GM21529 (cell line): ENCODE data around the gene MRPL34.

ENCODE experiments used
- ATAC-seq: cut with Tn5 transposase; IDR thresholded peaks from one replicate; pipeline ENCODE4 v1.9.1; 2021; ENCODE audit not compliant: unreplicated experiment

The MRPL34 gene

DNA sequence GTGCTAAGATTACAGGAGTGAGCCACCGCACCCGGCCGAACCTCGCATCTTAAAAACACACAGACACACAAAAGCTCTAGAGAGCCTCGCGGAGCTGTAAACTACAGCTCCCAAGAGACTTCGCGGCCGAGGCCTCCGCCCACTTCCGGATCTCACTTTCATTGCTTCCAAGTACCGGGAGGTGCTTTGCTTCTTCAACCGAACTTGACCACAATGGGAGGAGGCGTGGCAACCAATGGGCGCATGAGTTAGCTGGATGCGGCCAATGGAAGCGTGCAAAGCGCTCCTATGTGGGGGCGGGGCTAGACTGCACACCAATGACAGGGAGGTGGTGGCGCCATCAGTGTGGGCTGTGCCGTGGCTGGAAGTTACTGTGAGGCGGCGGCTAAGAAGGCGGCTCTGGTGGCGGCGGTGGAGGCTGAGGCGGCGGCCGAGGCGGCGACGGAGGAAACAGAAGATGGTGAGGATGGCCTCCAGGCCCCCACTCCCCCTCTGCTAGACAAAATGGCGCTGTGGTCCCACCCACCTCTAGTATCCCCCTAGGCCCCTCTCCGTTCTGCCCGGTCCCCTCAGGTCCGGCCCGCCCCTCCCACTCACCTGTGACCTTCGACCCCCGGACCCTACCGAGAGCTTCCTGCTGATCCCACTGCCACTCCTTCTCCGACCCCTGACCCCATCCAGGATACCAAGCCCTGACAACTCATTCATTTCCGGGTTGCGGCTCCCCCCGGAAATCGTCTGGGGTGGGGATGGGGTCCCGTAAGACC is 3.7 kb downstream of the MRPL34 start, which contains the start of gene DDA1:
Gene DDA1, plus strand, starts transcription at position 366 of the 767 bp plus-strand sequence. Its CDS starts 92 bp downstream, at position 458.
- ATAC-seq: peak; percentile 61

DNA sequence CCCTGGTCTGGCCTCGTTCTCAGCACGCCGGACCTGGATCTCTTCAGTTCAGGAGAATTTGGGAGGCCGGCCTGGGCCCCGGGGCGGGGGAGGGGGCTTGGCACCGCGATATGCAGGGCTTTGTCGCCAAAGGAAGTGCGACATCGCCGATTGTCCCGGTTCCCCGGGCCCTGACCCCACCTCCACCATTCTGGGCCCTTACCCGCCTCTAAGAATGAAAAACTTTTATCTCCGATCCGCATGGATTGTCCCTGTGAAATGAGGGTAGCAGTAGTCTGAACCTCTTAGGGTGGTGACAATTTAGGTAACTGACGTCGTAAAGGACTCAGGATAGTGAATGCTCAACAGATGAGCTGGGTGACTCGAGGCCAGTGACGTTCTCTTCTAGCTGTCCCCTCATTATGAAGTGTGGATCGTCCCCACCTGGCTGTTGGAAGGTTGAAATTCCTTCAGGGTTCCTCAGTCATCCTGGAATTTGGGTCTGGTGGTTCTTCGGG is 4.3 kb downstream of the MRPL34 start:
- ATAC-seq: no peak

DNA sequence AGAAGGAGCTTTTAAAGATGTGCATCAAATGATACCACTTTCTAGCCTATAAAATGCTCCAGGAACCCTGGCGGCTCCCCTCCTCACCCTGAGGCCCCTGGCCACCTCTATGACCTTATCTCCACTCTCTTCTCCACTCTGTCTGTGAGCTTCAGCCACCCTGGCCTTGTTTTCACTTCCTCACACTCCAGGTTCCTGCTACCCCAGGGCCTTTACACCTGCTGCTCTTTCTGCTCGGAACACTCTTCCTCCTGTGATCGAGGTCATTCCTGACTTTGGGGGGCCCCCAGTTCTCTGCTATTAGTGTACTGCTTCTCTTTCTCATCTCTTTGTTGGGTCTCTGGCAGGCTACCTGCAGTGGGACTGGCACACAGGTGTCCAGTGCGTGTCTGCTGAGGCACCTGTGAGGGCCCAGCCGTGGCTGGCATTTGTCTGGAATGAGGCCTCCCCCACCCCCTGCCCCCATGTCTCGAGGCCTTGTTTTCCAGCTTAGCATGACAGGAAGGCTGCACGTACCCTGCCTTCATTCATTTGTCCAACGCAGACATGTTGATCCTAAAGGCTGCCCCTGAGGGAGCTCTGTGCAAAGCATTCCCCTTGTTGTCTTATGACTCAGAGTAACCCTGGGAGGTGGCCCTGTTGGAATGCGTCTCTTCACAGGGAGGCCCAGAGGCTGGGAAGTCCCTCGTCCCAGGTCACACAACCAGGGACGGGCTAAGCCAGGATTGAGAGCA is 6.0 kb downstream of the MRPL34 start:
- no peak for ATAC-seq

DNA sequence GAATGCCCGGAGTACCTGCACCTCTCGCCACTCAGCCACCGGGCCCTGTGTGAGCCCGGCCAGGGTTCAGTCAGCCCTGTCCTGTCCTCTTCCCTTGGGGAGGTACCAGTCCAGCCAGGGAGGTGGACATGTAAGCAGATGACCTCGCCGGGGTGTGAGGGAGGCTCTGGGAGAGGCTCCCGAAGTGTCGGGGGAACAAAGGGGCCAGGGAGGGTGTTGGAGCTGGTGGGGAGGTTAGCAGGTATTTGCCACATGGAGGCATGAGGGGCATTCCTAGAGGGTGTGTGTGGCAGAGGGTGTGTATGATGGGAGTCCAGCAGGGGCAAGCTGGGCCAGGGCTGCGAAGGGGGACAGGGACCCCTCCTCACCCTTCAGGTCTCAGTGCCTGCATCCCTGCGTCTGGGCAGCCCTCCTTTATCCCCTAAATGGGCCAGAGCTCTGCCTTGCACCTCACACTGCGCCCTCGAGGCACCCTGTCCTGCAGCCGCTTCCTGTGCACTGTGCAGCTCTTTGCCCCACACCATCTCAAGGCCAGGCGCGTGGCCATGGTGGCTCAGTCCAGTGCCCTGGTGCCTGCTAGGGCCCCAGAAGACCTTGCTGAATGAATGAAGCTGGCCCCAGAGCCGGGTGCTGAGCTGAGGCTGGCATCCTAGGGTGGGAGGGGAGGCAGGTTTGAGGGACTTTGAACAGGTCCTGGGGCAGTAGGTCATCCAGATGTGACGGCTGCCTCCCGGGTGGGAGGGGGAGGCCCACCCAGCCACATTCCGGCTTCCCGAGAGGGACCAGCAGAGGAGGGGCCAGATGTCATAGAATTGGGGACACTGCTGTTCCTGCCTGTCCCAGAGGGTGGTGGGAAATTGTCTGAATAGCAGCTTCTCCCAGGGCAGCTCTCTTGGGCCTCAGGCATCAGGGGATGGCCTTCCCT is 6.8 kb downstream of the MRPL34 start:
- no peak for ATAC-seq

DNA sequence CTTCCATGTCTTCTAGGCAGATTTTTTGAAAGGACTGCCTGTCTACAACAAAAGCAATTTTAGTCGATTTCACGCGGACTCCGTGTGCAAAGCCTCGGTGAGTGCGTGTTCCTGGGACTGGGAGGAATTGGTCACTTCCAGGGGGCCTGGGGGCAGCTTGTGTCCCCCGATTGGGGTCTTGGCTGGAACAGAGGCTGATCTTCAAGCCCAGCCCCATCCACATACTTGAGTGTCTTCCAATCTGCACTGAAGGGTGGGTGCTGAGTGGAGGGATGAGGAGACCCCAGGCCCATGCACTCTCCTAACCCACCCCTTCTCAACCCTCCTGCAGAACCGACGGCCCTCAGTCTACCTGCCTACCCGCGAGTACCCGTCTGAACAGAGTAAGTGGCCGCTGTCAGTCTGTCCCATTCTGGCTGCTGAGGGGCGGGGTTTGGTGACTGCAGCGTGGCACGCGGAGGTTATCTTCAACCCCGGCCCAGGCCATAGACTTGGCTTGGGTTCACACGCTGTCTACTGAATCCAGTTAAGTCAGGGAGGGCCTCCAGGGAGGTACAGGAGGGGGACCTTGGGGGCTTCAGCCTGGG is 8.4 kb downstream of the MRPL34 start:
- ATAC-seq: no peak

DNA sequence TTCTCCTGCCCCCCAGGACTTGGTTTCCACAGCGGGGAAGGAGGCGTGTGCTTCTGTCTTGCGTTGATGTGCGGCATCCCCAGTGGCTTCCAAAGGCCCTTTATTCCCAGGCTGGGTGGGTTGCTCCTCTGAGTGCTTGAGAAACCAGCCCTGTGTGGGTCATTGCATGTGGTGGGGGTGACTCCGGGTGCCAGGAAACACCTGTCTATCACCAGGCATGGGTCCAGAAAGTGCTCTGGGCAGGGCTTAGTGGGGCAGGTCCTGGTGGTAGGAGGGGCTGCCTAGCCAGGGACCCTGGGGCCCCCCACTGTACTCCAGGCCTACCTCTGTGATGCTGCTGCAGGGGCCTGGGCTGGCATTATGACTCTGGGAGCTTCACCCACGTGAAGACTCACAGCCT is 13.3 kb downstream of the MRPL34 start:
- no peak for ATAC-seq

DNA sequence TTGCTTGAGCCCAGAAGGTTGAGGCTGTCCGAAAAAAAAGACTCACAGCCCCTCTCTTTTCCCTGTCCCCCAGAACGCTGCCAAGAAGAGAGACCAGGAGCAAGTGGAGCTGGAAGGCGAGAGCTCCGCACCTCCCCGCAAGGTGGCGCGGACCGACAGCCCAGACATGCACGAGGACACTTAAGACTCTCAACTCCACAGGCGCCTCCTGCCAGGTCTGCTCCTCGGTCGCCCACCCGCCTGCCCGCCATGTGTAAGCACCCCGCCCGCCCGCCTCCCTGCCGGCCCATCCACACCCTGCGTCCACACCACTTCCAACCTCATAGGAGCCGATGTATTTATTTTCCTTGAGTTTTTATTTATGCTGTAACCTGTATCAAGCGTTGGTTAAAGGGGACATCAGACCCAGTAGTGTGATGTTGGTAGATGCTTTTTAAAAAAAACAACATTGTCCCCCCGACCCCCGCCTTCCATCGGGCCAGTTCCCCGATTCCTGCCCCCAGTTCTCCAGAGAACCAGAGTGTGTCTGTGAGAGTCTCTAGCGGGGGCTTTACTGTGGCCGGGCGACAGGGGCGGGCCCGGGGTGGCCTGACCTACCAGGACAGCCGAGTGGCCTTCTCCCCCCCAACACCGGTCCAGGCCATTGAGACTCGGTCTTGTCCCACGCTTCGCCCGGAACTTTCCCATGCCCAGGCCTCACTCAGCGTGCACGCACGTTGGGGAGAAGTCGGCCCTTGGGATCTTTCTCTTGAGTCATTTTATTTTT is 14.0 kb downstream of the MRPL34 start:
- ATAC-seq: no peak

DNA sequence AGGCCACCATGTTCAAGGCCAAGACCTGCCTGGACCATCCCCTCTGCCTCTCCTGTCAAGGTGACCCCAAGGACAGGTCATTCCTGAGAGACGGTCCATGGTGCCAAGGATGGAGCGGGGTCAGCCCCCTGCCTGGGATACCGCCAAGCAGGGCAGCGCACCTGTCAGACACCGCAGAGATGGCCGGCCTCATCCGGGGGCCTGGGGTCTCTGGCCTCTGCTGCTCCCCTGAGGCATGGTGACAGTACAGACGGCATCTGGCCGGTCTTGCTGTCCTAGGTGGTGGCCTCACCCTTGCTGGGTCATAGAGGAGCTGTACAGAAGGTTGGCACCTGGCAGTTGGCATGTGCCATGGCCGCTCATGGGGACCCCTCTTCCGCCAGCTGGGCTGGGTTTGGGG is 14.8 kb downstream of the MRPL34 start:
- no peak for ATAC-seq

DNA sequence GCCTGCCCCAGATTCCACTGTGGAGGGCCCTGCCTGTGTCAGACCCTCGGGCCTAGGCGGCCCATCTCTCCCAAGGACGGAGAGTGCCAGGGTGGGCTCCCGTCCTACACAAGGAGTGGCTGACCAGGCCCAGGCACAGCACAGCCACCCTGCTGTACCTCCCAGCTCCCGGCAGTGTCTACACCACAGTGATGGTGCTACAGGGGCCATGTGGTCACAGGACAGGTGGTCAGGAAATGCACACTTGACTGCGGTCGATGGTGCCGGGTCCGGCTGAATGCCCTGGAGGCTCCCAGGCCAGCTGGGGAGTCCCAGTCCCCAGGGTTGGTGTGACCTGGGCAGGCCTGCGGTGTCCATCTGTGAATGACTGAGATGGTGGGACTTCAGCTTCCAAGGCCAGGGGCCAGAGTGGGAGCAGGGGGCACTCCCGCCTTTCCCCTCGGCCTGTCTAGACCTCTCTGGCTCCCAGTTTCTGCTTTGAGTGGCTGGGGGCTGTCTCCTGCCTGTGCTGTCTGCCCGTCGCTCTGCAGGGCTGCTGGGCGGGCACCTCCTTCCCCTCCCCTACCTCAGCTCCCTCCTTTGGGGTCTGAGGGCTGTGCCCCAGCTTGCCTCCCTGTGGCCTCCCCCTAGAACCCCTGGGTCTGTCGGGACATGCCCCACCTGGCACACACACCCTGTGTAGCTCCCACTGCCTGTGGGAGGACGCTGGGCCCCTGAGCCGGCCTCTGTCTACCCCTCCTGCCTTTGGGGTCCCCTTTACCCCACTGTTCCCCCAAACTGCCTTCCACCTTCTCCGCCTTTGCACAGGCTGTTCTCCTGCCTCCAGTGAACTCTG is 16.2 kb downstream of the MRPL34 start:
- no peak for ATAC-seq

DNA sequence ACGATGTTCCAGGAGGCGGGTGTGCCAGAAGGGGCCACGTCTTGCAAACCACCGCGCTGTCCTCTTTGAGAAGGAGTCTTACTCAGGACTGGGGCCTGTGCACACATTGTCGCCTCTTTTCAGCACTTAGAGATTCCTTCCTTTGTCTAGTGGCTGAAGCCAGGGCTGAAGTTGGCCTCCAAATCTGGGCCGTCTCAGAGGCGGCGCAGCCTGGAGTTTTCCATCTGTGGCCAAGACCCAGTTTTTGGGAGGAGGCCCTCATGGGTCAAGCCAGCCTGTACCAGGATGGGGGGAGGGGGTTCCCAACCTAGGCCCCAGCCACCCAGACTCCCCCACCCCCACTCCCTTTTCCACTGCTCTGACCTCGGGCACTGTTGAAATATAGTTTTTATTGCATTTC is 17.2 kb downstream of the MRPL34 start:
- ATAC-seq: no peak

DNA sequence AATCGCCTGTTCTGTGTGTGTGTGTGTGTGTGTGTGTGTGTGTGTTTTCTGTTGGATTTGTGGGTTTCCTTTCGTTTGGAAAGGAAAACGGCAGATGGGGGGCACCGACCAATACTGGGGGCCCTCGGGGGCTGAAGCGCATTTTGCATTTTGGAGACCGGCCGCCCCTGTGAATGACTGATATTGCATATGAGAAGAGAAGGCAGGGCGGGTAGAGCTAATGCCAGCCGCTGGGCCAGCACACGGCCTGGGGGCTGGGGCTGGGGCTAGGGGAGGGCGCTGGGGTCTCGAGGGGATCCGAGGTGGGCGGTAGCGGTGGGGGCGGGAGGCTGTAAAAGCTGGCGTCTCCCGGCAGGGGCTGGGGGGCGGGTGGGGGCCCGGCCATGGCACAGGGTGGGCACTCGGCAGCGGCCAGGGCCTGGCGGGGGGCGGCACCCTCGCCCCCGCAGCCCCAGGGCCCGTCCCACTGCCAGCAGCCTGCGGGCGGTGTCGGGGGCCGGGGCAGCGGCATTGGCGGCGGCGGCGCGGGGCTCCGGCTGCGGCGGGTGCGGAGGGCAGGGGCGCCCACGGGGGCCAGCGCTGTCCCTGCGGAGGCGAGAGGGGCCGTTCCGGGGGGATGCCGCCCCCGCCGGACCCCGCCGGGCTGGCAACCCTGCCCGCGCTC is 17.8 kb downstream of the MRPL34 start:
- ATAC-seq: no peak

DNA sequence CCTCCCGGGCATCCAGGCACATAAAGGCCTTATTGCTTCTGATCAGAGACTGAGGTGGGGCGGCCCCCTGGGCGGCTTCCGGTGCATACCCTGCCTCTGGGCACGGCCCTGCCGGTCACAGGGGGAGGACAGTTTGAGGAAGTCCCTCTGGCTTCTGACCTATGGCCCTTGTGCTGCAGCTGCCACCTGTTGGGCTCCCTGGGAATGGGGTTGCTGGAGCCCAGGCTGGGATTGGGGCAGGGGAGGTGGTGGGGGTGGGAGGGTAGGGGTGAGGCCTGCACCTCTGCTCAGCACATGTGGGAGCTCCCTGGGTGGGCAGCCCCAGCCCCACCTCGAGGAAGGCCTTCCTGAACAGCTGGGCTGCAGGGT is 18.3 kb downstream of the MRPL34 start:
- no peak for ATAC-seq

DNA sequence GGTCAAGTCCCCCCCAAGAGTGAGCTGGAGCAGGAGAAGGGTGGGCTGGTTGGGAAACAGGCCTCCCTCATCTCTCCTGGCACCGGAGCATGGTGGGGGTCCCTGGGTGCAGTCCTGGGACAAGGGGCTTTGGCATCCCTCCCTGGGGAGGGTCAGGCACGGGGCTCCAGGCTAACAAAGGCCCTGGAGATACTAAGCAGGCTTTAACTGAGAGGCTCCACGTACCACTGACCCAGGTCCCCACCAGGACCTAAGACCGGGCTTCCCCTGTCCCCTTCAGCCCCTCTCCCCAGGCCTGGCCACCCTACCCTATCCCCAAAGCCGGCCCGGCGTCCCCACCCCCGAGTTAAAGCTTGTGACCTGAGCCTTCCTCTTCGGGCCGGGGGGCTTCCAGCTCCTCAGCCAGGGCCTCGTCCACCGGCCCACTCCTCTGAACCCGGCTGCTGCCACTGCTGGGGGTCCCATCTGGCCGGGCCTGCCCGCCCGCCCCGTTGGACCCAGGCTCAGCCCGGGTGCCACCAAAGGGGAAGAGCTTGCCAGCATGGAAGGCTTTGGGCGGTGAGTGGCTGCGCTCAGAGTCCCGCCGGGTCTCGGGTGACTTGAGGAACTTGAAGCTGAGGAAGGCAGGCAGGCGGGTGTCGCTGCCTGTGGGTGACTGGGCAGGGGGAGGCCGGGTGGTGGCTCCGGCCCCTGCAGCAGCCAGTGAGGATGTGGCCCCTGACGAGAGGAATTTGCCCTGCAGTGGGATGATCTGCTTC is 18.9 kb downstream of the MRPL34 start:
- ATAC-seq: no peak

DNA sequence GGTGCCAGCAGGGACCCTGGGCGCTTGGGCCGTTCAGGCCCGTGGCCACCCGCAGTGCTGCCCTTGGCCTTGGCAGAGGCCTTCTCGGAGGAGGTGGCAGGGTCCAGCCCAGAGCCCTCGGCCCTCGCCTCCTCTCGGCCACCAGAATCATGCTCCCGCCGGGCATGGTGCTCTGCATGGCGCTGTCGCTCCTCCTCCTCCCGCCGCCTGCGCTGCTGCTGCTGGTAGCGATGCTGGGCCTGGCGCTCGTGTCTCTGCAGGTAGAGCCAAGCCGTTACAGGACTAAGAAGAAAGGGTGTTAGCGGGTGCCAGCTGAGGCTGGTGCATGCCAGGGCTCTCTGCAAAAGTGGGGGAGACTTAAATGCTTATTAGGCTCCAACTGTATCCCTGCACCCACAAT is 19.5 kb downstream of the MRPL34 start:
- ATAC-seq: no peak

DNA sequence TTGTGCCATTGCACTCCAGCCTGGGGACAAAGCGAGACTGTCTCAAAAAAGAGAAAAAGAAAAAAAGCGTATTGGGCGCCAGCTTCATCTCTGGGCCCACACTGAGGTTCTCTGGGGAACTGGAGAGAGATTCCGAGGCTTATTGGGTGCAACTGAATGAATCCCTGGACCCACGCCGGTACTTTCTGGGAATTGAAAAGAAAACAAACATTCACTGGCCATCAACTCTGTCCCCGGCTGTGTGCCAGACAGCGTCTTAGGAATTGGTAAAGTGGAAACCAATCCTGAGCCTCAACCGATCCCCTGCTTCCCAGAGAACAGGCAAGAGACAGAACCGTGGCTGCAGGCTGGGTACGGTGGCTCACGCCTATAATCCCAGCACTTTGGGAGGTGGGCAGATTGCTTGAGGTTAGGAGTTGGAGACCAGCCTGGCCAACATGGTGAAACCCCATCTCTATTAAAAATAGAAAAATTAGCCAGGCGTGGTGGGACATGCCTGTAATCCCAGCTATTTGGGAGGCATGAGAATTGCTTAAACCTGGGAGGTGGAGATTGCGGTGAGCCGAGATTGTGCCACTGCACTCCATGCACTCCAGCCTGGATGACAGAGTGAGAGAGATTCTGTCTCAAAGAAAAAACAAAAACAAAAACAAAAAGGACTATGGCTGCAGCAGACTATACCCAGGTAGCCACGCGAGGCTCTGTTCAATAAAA is 20.4 kb downstream of the MRPL34 start:
- no peak for ATAC-seq

DNA sequence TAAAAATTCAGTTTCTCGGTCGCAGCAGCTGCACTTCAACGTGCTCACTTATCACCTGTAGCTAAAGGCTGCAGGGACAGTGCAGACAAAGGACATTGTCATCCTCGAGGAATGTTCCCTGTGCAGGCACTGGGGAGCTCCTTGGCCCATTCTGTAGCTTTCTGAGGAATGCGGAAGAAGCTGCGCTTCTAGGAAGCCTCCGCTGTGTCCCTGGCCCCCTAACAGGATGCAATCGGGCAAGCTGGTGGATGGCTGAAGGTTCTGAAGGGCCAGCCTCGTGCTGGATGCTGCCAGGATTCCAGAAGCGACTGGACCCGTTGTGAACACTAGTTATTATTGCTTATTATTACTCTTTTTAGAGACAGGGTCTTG is 20.9 kb downstream of the MRPL34 start:
- ATAC-seq: no peak

DNA sequence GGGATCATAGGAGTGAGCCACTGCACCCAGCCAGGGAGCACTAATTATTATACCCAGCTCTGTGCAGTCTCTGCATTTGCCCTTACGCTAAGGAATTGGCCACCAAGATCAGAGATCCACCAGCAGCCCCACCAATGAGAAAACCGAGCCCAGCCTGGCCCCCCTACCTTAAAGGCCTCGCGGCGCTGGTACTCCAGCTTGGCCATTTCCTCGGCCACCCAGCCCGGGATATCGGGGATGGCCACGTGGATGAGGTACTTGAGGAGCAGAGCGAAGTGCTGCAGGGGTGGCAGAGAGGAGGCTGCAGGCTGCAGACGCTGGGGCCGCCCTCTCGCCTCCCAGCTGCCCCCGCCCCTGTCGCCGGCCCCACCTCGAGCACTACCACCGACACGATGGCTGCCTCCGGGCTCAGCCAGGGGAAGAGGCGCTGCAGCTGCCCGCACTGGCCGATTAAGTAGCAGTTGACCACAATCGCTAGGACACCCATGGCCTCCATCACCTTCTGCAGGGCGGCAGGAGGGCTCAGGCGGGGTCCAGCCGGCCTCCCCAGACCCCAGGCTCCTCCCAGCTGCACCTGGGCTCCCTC is 21.5 kb downstream of the MRPL34 start:
- ATAC-seq: no peak
